CD4-positive, alpha-beta T cell treated with Interleukin-10 for 1 hour (primary cell): Measurements from ENCODE around the gene CRISPLD2.
"Not testable (repeated sequence)": the region's sequence is repeated elsewhere in the genome, so short reads cannot be mapped to it uniquely, and the experiment has no call there.

Experiments used
- DNase-seq: peaks from one replicate; pipeline ENCODE4 v3.0.0-alpha.2; 2020

The CRISPLD2 gene

GRCh38 chr16:84841787-84842300 is 22.1 kb downstream of the CRISPLD2 start:
- no peak for DNase-seq

GRCh38 chr16:84842516-84843148 is 22.8 kb downstream of the CRISPLD2 start:
- no peak for DNase-seq

DNA sequence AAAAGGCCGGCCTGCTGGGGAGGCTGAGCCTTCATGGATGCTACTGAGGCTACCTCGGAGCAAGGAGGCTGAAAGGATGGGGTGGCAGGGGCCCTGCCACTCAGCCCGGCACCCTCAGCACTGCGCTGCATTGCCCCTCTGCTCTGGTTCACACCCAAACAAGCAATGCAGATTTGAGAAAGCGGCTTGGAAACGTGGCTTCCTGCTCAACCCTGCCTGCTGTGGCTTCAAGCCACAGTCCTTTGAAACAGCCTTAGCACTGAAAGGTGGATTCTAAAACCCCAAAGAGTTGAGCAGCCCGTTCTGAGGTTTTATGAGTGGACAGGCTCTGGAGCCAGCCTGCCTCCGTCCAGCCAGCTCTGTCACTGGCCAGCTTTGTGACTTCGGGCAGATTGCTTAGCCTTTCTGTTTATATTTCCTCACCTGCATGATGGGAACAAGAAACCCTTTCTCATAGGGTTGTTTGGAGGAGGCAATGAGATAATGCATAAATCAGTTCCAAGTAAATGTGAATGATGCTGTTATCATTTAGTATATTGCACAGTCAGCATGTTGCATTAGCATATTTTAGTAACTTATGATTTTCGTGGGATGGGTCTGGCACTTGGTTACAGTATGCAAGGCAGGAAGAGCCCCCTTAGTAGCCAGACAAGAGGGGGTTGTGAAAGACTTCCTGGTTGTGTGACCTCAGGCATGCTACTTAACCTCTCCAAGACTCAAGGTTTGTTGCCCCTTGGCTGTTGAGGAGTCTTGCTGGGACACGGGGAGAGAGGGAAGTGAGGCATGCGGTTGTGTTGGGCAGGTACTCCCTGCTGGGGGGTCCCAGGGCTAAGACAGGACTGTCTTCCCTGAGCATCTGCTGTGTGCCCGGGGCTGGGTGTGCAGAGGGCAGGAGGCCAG is 23.6 kb downstream of the CRISPLD2 start:
- no peak for DNase-seq

- no peak for DNase-seq
These were observed 24.2 kb downstream of the CRISPLD2 start for GRCh38 chr16:84844049-84844350.

DNA sequence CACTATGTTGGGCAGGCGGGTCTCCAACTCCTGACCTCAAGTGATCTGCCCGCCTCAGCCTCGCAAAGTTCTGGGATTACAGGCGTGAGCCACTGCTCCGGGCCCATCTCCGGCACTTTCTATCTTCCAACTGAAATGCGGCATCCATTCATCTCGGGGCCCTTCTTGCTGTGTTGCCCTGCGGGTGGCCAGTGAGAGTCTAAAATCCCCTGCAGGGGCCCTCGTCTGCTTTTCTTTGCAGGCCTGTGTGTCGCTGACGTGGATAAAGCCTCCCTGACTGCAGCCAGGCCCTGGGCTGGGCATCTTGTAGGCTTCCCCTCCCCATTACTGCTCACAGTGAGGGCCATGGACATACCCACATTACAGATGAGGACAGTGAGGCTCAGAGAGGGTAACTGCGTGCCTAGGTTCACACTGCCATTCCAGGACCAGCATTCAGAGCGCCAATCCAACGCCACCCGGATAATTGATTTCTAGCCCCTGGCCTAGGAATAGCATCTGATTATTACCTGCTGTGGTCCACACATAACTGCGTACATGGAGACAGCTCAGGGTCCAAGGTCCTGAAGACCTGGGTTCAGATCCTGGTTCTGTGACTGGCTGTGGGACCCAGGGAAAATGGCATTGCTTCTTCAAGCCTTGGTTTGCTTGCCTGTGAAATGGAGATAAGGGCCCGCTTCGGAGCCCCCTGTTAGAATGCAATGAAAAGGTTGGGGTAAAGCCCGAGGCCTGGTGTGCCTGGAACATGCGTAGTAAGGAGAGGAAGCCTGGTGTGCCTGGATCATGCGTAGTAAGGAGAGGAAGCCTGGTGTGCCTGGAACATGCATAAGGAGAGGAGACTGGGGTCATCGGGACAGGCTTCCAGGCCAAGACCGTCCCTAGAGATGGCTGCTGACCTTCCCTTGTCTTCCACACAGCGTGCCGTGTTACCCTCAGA is 25.0 kb downstream of the CRISPLD2 start:
- DNase-seq: no peak

- DNase-seq: no peak
These were observed 25.8 kb downstream of the CRISPLD2 start for GRCh38 chr16:84845496-84846002.

- DNase-seq: no peak
These were observed 28.0 kb downstream of the CRISPLD2 start for GRCh38 chr16:84847564-84848355.

GRCh38 chr16:84848986-84849634 is 29.3 kb downstream of the CRISPLD2 start:
- DNase-seq: no peak

DNA sequence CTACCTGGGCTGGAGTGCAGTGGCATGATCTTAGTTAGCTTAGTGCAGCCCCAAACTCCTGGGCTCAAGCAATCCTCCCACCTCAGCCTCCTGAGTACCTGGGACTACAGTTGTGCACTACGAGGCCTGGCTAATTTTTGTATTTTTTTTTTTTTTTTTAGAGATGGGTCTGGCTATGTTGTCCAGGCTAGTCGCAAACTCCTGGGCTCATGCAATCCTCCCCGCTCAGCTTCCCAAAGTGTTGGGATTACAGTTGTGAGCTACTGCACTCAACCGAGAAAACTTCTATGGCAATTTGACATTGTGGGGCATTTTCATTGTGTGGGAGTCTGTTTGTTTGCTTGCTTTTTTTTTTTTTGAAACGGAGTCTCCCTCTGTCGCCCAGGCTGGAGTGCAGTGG is 30.0 kb downstream of the CRISPLD2 start:
- DNase-seq: no peak

DNA sequence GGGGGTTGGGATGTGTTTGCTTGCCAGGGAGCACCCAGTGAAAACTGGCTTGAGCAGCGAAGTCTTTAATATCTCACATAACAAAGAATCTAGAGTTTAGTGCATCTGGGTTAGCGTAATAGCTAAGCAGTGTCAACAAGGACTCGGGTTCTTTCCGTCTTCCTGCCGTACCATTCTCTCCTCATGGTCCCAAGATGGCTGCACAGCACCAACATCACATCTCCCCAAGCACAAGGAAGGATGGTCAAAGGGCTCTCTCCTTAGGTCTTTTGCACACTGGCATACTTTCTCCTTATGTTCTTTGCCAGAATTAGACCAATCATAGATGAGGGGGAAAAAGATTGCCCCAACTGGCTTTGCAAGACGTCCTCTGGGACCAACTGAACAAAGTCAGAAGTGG is 30.9 kb downstream of the CRISPLD2 start:
- DNase-seq: no peak

DNA sequence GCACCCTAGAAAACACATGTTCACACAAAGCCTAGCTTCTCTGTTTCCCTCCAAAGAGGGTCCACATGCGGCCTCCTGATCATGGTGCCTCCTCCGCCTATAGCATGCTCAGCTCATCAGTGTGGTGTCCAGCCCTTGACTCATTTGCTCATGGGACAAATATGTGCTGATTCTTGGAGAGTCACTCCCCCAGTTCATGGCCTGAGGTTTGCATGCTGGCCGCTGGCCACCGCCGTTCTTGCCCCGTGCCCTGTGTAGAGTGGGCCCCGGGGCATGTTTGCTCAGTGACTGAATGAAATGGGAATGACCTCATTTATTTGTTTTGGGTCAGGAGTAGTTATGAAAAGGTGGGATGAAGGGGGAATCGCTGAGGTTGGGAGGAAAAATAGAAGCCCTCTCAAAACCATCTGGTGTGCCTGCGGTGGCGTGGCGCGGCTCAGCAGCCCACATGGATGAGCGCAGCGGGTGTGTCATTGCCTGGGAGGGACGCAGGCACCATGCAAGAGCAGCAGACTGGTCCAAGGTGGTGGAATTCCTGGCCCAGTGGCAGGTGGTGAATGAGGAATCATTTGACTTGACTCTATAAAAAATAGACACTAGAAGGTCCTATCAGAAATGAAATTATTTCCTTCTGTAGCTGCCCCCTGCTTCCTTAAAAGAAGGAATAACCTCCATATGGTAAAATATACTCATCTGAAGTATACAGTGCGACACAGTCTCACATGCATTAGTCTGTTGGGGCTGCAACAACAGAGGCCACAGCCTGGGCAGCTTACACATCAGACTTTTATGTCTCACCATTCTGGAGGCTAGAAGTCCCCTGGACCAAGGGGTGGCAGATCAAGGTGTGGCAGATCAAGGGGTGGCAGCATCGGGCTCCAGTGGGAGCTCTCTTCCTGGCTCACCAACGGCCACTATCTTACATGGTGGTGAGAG is 31.7 kb downstream of the CRISPLD2 start:
- no peak for DNase-seq

GRCh38 chr16:84853534-84853933 is 33.7 kb downstream of the CRISPLD2 start:
- DNase-seq: no peak

DNA sequence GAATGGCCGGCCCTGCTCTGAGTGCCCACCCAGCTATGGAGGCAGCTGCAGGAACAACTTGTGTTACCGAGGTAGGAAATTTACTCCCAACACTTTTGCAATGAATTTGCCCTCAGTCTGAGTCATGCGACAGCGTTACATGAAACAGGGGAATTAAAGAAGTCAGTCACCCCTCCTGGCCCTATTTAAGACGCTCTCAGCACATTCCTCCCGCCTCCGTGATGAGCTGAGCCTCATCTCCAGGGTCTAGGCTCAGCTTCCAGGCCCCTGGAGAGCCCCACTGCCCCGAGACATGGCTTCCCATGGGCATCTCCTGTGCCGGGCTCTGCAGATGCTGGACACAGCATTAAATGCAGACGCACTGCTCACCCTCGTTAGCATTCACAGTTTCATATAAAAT is 35.0 kb downstream of the CRISPLD2 start:
- no peak for DNase-seq

GRCh38 chr16:84855435-84856202 is 35.8 kb downstream of the CRISPLD2 start:
- not testable (repeated sequence) for DNase-seq

DNA sequence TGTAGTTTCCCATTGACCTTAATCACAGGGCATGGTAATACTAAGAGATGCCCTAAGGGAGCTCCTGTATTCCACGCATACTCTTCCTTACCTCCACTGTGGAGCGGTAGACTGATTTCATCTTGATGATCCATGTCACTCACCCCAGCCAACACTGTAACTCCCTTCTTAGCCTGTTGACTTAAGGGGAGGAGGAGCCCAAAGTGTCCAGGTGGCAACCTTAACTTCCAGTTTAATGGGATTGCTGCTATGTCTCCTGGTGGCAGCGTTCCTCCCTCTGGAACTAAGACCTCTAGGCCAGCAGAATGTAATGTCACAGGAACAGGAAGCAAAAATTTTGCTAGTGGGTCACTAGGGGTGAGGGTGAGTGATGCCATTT is 36.4 kb downstream of the CRISPLD2 start:
- DNase-seq: not testable (repeated sequence)

- not testable (repeated sequence) for DNase-seq
These were observed 37.0 kb downstream of the CRISPLD2 start for GRCh38 chr16:84856811-84857210.

DNA sequence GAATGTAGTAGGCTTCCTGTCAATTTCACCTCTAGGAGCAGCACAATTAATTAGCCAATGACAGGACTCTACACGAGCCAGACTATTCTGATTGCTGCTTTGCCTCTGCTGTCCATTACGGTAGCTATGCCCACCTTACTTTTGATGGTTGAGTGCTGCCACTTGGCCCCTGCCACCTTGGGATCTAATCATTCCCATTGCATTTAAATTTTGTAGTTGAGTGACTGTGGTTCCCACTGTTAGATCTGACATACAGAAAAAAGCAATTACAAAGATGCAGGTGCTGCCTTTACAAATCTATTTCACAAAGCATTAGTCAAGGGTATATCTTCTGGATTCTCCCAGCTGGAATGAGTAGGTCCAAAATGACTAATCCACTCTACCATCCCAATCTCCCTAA is 39.9 kb downstream of the CRISPLD2 start:
- DNase-seq: no peak

- no peak for DNase-seq
These were observed 40.6 kb downstream of the CRISPLD2 start for GRCh38 chr16:84860383-84860782.

DNA sequence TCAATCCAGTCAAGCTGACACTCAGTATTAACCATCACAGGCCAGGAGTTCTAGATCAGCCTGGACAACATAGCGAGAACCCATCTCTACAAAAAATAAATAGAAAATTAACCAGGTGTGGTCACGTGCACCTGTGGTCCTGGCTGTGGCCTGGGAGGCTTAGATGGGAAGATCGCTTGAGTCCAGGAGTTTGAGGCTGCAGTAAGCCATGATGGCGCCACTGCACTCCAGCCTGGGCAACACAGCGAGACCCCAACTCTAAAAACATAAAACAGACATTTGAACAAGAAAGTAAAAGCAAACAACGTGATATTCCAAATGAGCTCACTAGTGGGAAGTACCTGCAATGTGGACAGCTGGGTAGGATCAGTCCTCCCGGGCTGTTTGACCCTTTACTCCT is 41.9 kb downstream of the CRISPLD2 start:
- DNase-seq: no peak
